ENCODE measurements around the gene ATP5F1D. TPM values are rescaled to one million over a fixed set of nuclear protein-coding genes. Genes with fewer than 3 reads are reported as not detected.

Gene ATP5F1D
- total and polyA plus RNA-seq, 2 of the 8 experiments (the other 6 are each of a cell fraction or from before 2014, with no cell fraction given): 174 to 249 TPM

- TF ChIP-seq RXRA (IDR thresholded peaks at IDR 0.05; ENCODE audit: insufficient read depth, low read depth, low read length): no peak
- TF ChIP-seq NRF1 (IDR thresholded peaks at IDR 0.05; ENCODE audit: low read depth, low read length): no peak
- TF ChIP-seq KDM1A (IDR thresholded peaks at IDR 0.05; ENCODE audit: borderline replicate concordance, low read length): no peak
- no peak for TF ChIP-seq CHD2 (IDR thresholded peaks at IDR 0.05; ENCODE audit: low read length)
- TF ChIP-seq CBX8 (IDR thresholded peaks at IDR 0.05; ENCODE audit: borderline replicate concordance, low read depth, low read length): no peak
- no peak for TF ChIP-seq POLR2AphosphoS5 (IDR thresholded peaks at IDR 0.05; ENCODE audit: low read depth, low read length)
Observed at GRCh38 chr19:1232652-1233072, 8.9 kb upstream of the ATP5F1D start (continued).

All from H1 (cell line).